Peyer's patch (tissue), 4 donors: Measurements from ENCODE around the gene FAM43A.

Experiments
- POLR2A ChIP-seq, 2 donors: fragments of 450-650 bp; IDR thresholded peaks; one replicate each; pipeline ENCODE4 v1.5.1; 2017; ENCODE audit warnings: antibody characterized with exemption in 2 of 2, mild to moderate bottlenecking in 2 of 2, moderate library complexity in 2 of 2
- TF ChIP-seq, protein P1 (sequence below), 6 experiments: fragments of 450-650 bp in 4 of 6; fragments of 200-600 bp in 2 of 6; sonication (generic) in 1 of 6; IDR thresholded peaks; one replicate each; pipeline ENCODE4 v1.5.1; 2017 to 2019; ENCODE audit warnings: antibody characterized with exemption in 6 of 6, mild to moderate bottlenecking in 3 of 6, moderate library complexity in 1 of 6

DNA sequence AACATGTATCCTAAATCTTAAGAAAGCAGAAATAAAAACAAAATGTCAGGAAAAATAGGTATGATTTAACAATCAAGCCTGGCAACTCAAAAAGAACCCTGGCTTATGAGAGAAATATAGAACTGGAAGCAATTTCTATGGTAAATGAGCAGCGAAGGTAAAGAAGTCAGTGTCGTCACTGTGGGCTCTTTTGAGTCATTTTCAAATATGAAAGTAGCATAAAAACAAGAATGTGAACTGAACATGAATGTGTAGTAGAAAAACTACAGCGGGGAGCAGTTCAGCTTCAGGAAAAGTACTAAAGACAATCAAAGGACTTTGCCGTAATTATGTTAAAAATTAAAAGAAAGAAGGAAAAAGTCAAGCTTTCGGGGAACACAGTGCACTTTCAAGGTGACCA is 31.2 kb upstream of the FAM43A start:
- TF ChIP-seq, protein P1, sequence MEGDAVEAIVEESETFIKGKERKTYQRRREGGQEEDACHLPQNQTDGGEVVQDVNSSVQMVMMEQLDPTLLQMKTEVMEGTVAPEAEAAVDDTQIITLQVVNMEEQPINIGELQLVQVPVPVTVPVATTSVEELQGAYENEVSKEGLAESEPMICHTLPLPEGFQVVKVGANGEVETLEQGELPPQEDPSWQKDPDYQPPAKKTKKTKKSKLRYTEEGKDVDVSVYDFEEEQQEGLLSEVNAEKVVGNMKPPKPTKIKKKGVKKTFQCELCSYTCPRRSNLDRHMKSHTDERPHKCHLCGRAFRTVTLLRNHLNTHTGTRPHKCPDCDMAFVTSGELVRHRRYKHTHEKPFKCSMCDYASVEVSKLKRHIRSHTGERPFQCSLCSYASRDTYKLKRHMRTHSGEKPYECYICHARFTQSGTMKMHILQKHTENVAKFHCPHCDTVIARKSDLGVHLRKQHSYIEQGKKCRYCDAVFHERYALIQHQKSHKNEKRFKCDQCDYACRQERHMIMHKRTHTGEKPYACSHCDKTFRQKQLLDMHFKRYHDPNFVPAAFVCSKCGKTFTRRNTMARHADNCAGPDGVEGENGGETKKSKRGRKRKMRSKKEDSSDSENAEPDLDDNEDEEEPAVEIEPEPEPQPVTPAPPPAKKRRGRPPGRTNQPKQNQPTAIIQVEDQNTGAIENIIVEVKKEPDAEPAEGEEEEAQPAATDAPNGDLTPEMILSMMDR (IDR thresholded peaks at IDR 0.05): no peak
- no peak for TF ChIP-seq POLR2A (IDR thresholded peaks at IDR 0.05)
